Measurements from ENCODE around the gene NEK1. TPM values are rescaled to one million over a fixed set of nuclear protein-coding genes. Genes with fewer than 3 reads are reported as not detected.

Gene NEK1
- total RNA-seq, 4 donors from 2014 or later = 6.0 to 18.2 (median 7.1) TPM

- DNase-seq = no peak
- no peak for TF ChIP-seq POLR2A (IDR thresholded peaks at IDR 0.05)
- no peak for TF ChIP-seq CTCF (IDR thresholded peaks at IDR 0.05)
- Histone ChIP-seq H3K4me3 (no peak overlapping the region), H3K27me3 (no peaks in the 10 kb centered on the region), H3K4me1 (peaks cover 0 to 3% (median 0%) of the 10 kb centered on the region in 4 donors), H3K36me3 (no peaks in the 10 kb centered on the region), H3K9me3 (no peaks in the 10 kb centered on the region), H3K27ac (no peak overlapping the region)
Measured at GRCh38 chr4:169361756-169362155, 250.6 kb downstream of the NEK1 start.

- no peak overlapping the region for H3K4me3 ChIP-seq
- no peaks in the 10 kb centered on the region for H3K36me3 ChIP-seq
- no peak overlapping the region for H3K27ac ChIP-seq
- no peaks in the 10 kb centered on the region for H3K27me3 ChIP-seq
- DNase-seq = no peak
- H3K9me3 ChIP-seq = no peaks in the 10 kb centered on the region
- H3K4me1 ChIP-seq = peaks cover 0 to 3% (median 0%) of the 10 kb centered on the region in 4 donors
- TF ChIP-seq POLR2A (IDR thresholded peaks at IDR 0.05) (no peak), CTCF (IDR thresholded peaks at IDR 0.05) (no peak)
Measured at GRCh38 chr4:169359961-169360360, 252.4 kb downstream of the NEK1 start.

GRCh38 chr4:169352360-169352759, 260.0 kb downstream of the NEK1 start:
- H3K36me3 ChIP-seq = no peaks in the 10 kb centered on the region
- no peak overlapping the region for H3K27ac ChIP-seq
- TF ChIP-seq POLR2A (IDR thresholded peaks at IDR 0.05) = no peak
- no peak for TF ChIP-seq CTCF (IDR thresholded peaks at IDR 0.05)
- no peak overlapping the region for H3K4me3 ChIP-seq
- no peaks in the 10 kb centered on the region for H3K9me3 ChIP-seq
- DNase-seq = no peak
- no peaks in the 10 kb centered on the region for H3K4me1 ChIP-seq
- no peaks in the 10 kb centered on the region for H3K27me3 ChIP-seq

GRCh38 chr4:169351872-169352271, 260.5 kb downstream of the NEK1 start:
- Histone ChIP-seq H3K4me1 (no peaks in the 10 kb centered on the region), H3K27ac (no peak overlapping the region), H3K9me3 (no peaks in the 10 kb centered on the region), H3K4me3 (no peak overlapping the region), H3K36me3 (no peaks in the 10 kb centered on the region), H3K27me3 (no peaks in the 10 kb centered on the region)
- TF ChIP-seq CTCF (IDR thresholded peaks at IDR 0.05) = no peak
- no peak for TF ChIP-seq POLR2A (IDR thresholded peaks at IDR 0.05)
- DNase-seq = no peak

GRCh38 chr4:169348541-169348940, 263.8 kb downstream of the NEK1 start:
- Histone ChIP-seq H3K9me3 (no peaks in the 10 kb centered on the region), H3K27me3 (no peaks in the 10 kb centered on the region), H3K27ac (no peak overlapping the region), H3K4me1 (no peaks in the 10 kb centered on the region), H3K36me3 (no peaks in the 10 kb centered on the region), H3K4me3 (no peak overlapping the region)
- no peak for DNase-seq
- TF ChIP-seq POLR2A (IDR thresholded peaks at IDR 0.05) (no peak), CTCF (IDR thresholded peaks at IDR 0.05) (no peak)

GRCh38 chr4:169346840-169347239, 265.5 kb downstream of the NEK1 start:
- no peak overlapping the region for H3K27ac ChIP-seq
- no peak for TF ChIP-seq POLR2A (IDR thresholded peaks at IDR 0.05)
- no peak for TF ChIP-seq CTCF (IDR thresholded peaks at IDR 0.05)
- DNase-seq = no peak
- no peaks in the 10 kb centered on the region for H3K27me3 ChIP-seq
- H3K9me3 ChIP-seq = no peaks in the 10 kb centered on the region
- H3K4me1 ChIP-seq = no peaks in the 10 kb centered on the region
- H3K36me3 ChIP-seq = no peaks in the 10 kb centered on the region
- H3K4me3 ChIP-seq = no peak overlapping the region
